OCI-LY1 (cell line): ENCODE results near the gene CSMD2.

Experiments used
- EZH2 ChIP-seq: fragments of 200-600 bp; sonication (generic), shearing (Covaris generic); IDR thresholded peaks from 2 replicates; pipeline ENCODE4 v1.8.0; 2017; ENCODE audit warnings: borderline replicate concordance, mixed run types, mild to moderate bottlenecking, antibody characterized with exemption, low read length, moderate library complexity, mixed read lengths
- TF ChIP-seq, protein P1 (sequence below): fragments of 200-600 bp; sonication (generic), shearing (Covaris generic); IDR thresholded peaks from 2 replicates; pipeline ENCODE4 v1.5.1; 2017; ENCODE audit warnings: mild to moderate bottlenecking, antibody characterized with exemption, low read length, moderate library complexity, mixed read lengths

- TF ChIP-seq, protein P1, sequence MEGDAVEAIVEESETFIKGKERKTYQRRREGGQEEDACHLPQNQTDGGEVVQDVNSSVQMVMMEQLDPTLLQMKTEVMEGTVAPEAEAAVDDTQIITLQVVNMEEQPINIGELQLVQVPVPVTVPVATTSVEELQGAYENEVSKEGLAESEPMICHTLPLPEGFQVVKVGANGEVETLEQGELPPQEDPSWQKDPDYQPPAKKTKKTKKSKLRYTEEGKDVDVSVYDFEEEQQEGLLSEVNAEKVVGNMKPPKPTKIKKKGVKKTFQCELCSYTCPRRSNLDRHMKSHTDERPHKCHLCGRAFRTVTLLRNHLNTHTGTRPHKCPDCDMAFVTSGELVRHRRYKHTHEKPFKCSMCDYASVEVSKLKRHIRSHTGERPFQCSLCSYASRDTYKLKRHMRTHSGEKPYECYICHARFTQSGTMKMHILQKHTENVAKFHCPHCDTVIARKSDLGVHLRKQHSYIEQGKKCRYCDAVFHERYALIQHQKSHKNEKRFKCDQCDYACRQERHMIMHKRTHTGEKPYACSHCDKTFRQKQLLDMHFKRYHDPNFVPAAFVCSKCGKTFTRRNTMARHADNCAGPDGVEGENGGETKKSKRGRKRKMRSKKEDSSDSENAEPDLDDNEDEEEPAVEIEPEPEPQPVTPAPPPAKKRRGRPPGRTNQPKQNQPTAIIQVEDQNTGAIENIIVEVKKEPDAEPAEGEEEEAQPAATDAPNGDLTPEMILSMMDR, result no peak
- no peak for TF ChIP-seq EZH2
Measured at GRCh38 chr1:34166191-34166624, 1.2 kb upstream of the CSMD2 start.
